ENCODE data around the gene PRKAG2.

GRCh38 chr7:151549083-151549482 is 327.8 kb downstream of the PRKAG2 start:
- TF ChIP-seq EZH2 (IDR thresholded peaks at IDR 0.05): no peak
- TF ChIP-seq POLR2AphosphoS5 (IDR thresholded peaks at IDR 0.05; ENCODE audit: borderline replicate concordance, low read depth, low read length): no peak
- TF ChIP-seq FOXP2 (optimal IDR thresholded peaks at IDR 0.05; ENCODE audit: control extremely low read depth, extremely low read length, insufficient read depth): no peak

All from SK-N-MC (cell line).